COLO668 (cell line): ENCODE results near the gene NOS1AP.
"Not testable (repeated sequence)": the region's sequence is repeated elsewhere in the genome, so short reads cannot be mapped to it uniquely, and the experiment has no call there.

Experiments
- DNase-seq: peaks from one replicate; lab custom pipeline; 2025; ENCODE audit not compliant: unreplicated experiment; lab: John Stamatoyannopoulos, UW

NOS1AP gene

GRCh38 chr1:162165528-162165927 is 96.0 kb downstream of the NOS1AP start:
- no peak for DNase-seq

- DNase-seq, result no peak
Observed at GRCh38 chr1:162166917-162167615, 97.6 kb downstream of the NOS1AP start.

GRCh38 chr1:162168261-162168660 is 98.8 kb downstream of the NOS1AP start:
- no peak for DNase-seq

GRCh38 chr1:162169031-162169790 is 99.7 kb downstream of the NOS1AP start:
- DNase-seq, result no peak

- DNase-seq, result no peak
Observed at GRCh38 chr1:162171111-162171510, 101.6 kb downstream of the NOS1AP start.

- no peak for DNase-seq
Observed at GRCh38 chr1:162172311-162173102, 103.0 kb downstream of the NOS1AP start.

GRCh38 chr1:162173607-162174006 is 104.1 kb downstream of the NOS1AP start:
- DNase-seq, result not testable (repeated sequence)

GRCh38 chr1:162174027-162174426 is 104.5 kb downstream of the NOS1AP start:
- DNase-seq, result not testable (repeated sequence)

- DNase-seq, result no peak
Observed at GRCh38 chr1:162175379-162176081, 106.0 kb downstream of the NOS1AP start.

- no peak for DNase-seq
Observed at GRCh38 chr1:162177126-162177525, 107.6 kb downstream of the NOS1AP start.

- no peak for DNase-seq
Observed at GRCh38 chr1:162178432-162178831, 108.9 kb downstream of the NOS1AP start.

- DNase-seq, result no peak
Observed at GRCh38 chr1:162179121-162179520, 109.6 kb downstream of the NOS1AP start.

GRCh38 chr1:162180813-162181212 is 111.3 kb downstream of the NOS1AP start:
- DNase-seq, result no peak

GRCh38 chr1:162182090-162182489 is 112.6 kb downstream of the NOS1AP start:
- DNase-seq, result no peak

- DNase-seq, result no peak
Observed at GRCh38 chr1:162185314-162186025, 116.0 kb downstream of the NOS1AP start.

- DNase-seq, result no peak
Observed at GRCh38 chr1:162186026-162186374, 116.5 kb downstream of the NOS1AP start.

GRCh38 chr1:162186406-162186805 is 116.9 kb downstream of the NOS1AP start:
- no peak for DNase-seq

GRCh38 chr1:162187687-162188276 is 118.3 kb downstream of the NOS1AP start:
- DNase-seq, result no peak

GRCh38 chr1:162189345-162189744 is 119.9 kb downstream of the NOS1AP start:
- no peak for DNase-seq
